Measurements from ENCODE around the gene GLS.
"Not testable (repeated sequence)": the region's sequence is repeated elsewhere in the genome, so short reads cannot be mapped to it uniquely, and the experiment has no call there.

GLS gene

GRCh38 chr2:190847504-190848081 is 33.0 kb upstream of the GLS start:
- H3K27ac Mint-ChIP-seq = no peak overlapping the region
- no peak overlapping the region for H3K4me3 Mint-ChIP-seq
- peaks cover 11% of the 10 kb centered on the region for H3K4me1 Mint-ChIP-seq
- peaks cover 2% of the 10 kb centered on the region for H3K36me3 Mint-ChIP-seq
- H3K27me3 Mint-ChIP-seq = no peaks in the 10 kb centered on the region
- no peak for ATAC-seq
- no peaks in the 10 kb centered on the region for H3K9me3 Mint-ChIP-seq

DNA sequence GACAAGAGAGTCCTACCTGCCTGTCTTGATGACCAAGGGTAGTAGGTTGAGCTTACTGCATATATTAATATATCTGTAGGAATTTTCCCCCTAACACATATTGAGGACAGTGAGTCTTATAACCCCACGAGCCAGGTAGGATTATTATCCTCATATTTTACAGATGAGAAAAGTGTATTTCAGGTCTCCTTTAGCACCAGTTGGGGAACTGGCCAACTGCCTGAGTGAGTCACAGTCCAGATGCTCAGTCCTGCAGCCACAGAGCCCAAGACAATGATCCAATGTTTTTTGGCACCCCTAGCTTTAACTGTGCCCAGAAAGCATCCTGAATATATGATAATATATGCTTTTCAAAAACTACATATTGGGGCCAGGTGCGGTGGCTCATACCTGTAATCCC is 30.8 kb upstream of the GLS start:
- Mint-ChIP-seq H3K27me3 (no peaks in the 10 kb centered on the region), H3K4me1 (peaks cover 16% of the 10 kb centered on the region), H3K36me3 (no peaks in the 10 kb centered on the region), H3K4me3 (no peak overlapping the region), H3K27ac (no peak overlapping the region), H3K9me3 (no peaks in the 10 kb centered on the region)
- no peak for ATAC-seq

GRCh38 chr2:190853022-190853421 is 27.6 kb upstream of the GLS start:
- peaks cover 14% of the 10 kb centered on the region for H3K4me1 Mint-ChIP-seq
- not testable (repeated sequence) for H3K27me3 Mint-ChIP-seq, ATAC-seq, H3K9me3 Mint-ChIP-seq, H3K27ac Mint-ChIP-seq, H3K36me3 Mint-ChIP-seq, H3K4me3 Mint-ChIP-seq

DNA sequence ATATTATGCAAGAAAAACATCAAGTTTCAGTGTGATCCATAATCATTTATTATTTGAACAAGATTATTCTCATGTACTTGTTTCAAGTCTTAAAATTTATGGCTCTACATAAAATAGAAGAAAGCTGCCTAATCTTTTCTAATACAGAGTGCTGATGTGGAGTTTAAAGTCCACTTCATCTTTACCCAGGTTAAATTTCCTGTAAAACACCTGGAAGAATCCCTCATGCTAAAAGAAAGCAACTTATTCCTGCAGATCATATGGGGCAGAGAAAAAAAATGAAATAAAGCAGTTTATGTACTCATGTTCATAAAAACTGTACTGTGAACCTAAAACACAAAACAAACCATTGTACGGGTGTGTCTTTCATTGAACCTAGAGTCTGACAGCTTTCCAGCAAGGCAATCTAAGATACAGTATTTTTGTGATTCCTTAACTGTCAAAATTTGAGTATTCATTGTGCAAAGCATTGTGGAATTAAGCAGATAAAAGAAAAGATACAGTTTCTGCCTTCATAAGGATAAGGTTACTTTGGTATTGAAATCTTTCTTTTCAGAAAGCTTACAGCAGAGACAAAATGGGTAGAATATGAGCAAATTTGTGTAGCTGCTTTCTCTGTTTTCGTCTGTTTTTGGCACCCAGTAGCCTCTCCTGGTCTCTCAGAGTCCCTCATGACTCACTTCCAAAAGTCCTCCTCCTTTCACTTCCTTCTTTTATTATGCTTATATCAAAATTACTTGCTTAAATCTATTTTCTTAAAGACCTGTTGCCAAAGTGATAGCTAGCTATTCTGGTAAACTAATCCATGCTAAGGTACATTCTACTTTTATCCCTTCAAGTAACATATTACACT is 26.9 kb upstream of the GLS start:
- Mint-ChIP-seq H3K4me1 (peaks cover 14% of the 10 kb centered on the region), H3K36me3 (no peaks in the 10 kb centered on the region), H3K27me3 (no peaks in the 10 kb centered on the region), H3K27ac (no peak overlapping the region), H3K4me3 (no peak overlapping the region), H3K9me3 (no peaks in the 10 kb centered on the region)
- ATAC-seq = peak; percentile 57

- Mint-ChIP-seq H3K9me3 (no peaks in the 10 kb centered on the region), H3K4me3 (no peak overlapping the region), H3K27me3 (no peaks in the 10 kb centered on the region), H3K4me1 (peaks cover 9% of the 10 kb centered on the region), H3K36me3 (no peaks in the 10 kb centered on the region), H3K27ac (no peak overlapping the region)
- ATAC-seq = no peak
Observed at GRCh38 chr2:190854726-190855125, 25.9 kb upstream of the GLS start.

DNA sequence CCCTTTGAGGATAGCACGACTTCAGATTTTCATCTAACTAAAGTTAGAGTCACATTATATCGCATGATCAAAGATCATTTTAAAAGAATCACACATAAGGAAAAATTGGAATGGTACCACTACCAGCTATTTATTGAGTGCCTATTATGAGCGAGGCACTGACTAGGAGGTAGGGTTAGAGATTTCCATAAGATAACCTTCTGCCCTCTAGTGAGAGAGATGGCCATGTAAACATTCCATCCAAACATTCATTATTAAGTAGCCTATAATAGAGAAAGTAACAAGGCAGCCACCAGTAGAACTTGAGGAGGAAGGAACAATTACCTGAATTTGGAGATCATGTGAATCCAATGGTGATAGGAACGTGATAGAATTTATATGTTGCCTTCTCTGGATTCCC is 25.4 kb upstream of the GLS start:
- Mint-ChIP-seq H3K27me3 (no peaks in the 10 kb centered on the region), H3K4me3 (no peak overlapping the region), H3K9me3 (no peaks in the 10 kb centered on the region), H3K4me1 (peaks cover 9% of the 10 kb centered on the region), H3K36me3 (peaks cover 4% of the 10 kb centered on the region), H3K27ac (no peak overlapping the region)
- ATAC-seq = no peak

DNA sequence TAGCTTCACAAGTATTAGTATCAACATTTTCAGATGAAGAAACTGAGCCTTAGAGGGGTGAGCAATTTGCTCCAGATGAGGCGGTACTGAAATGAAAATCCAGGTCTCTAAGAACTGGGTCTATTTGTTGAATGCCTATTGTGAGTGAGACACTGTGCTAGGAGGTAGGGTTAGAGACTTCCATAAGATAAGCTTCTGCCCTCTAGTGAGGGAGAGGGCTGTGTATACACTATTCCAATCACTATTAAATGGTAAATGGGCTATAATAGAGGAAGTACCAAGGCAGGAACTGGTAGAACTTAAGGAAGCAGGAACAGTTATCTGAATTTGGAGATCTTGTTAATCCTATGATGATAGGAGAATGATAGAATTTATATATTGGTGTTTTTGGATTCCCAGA is 23.6 kb upstream of the GLS start:
- no peaks in the 10 kb centered on the region for H3K9me3 Mint-ChIP-seq
- no peaks in the 10 kb centered on the region for H3K27me3 Mint-ChIP-seq
- peaks cover 9% of the 10 kb centered on the region for H3K4me1 Mint-ChIP-seq

DNA sequence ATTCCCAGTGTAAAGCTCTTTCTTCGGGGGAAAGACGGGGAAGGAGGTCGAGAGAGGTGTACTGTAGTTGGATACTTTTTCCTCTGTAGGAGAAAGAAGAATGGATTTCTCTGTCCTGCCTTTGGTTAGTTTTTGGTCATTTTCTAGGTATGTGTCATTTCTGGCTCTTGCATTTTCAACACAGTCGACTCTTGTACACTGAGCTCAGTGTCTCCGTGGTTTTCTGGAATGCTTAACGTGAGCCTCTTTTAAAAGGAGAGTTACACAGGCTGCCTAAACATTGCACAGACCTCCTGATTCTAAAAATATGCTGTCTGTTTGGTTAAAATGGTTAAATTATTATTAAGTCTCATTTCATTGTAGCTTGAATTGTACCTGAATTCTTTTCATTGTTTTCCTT is 21.8 kb upstream of the GLS start:
- Mint-ChIP-seq H3K9me3 (no peaks in the 10 kb centered on the region), H3K4me1 (peaks cover 6% of the 10 kb centered on the region), H3K27me3 (no peaks in the 10 kb centered on the region), H3K27ac (no peak overlapping the region), H3K36me3 (peaks cover 26% of the 10 kb centered on the region), H3K4me3 (no peak overlapping the region)
- ATAC-seq = no peak

More for the DNA sequence above, 23.6 kb upstream of the GLS start:
- Mint-ChIP-seq H3K27ac (no peak overlapping the region), H3K4me3 (no peak overlapping the region), H3K36me3 (peaks cover 19% of the 10 kb centered on the region)
- ATAC-seq = no peak

DNA sequence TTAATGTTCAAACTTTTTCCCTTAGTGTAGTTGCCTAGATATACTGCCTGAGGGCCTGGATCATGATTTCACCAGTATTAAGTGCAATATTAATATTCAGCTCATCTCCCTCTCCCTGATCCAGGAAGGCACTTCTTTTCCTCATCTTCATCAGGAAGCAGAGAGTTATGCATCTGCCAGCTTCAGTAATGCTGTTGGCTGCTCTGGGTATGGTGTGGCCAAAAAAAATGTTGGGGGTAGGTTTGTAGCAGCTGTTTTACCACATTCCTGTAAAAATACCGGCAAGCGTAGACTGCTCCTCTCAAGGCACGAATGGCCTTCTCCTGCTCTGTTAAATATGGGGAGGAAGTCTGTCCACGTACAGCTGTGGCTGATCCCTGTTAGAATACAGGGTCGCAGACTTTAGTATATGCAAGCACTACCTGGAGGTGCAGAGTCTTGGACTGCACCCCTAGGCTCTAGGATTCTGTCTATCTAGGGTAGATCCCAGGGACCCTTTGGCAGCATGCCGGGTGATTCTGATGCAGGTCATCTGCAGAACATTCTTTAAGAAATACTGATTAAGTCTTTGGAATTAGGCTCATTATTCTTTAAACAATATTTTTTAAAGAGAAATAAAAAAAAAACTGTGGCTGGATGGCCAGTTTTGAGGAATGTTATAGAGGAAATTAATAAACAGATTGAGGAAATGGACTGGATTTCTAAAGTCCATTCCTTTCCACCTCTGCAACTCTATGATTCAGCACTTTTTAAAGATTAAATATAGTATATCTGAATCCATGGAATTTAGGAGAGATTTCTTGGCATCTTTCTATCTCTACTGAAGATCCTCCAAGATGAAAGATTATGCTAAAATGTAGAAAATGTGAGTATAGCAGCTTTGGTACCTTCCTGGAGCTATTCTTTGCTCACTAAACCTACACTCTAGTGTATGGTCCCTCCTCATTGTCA is 21.0 kb upstream of the GLS start:
- Mint-ChIP-seq H3K27me3 (no peaks in the 10 kb centered on the region), H3K27ac (no peak overlapping the region), H3K4me3 (no peak overlapping the region), H3K9me3 (no peaks in the 10 kb centered on the region), H3K36me3 (peaks cover 26% of the 10 kb centered on the region), H3K4me1 (no peaks in the 10 kb centered on the region)
- no peak for ATAC-seq

DNA sequence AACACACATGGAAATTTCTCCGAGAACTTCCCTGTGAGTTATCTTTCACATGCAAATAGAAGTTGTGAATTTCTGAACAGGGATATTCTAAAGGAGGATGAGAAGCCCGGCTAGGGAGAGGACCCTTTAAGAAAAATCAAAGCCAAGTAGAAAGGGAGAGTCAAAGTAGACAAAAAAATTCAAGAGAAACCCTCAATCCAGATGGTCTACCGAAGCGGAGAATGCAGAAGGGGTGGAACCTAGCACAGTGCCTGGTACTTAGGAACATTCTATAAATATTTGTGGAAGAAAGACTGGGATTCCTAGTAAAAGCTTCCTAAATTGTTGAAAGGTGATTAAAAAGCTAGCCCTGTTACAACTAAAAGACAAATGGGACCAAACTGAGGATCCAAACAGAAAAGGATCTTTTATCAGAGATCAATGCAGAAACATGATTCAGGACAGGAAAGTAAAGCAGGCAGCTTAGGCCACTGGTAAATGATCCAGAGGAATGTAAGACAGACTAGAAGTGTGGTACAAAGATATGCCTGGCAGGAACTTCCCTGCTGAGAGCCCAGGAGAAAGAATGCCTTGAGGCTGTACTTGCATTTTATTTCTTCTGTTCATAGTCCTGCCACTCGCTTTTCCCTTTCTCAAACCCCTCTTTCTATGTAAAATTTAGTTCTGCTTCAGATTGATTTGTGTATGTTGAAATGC is 19.5 kb upstream of the GLS start:
- H3K4me1 Mint-ChIP-seq = no peaks in the 10 kb centered on the region
- no peaks in the 10 kb centered on the region for H3K27me3 Mint-ChIP-seq
- H3K4me3 Mint-ChIP-seq = no peak overlapping the region
- no peaks in the 10 kb centered on the region for H3K9me3 Mint-ChIP-seq
- ATAC-seq = no peak
- peaks cover 39% of the 10 kb centered on the region for H3K36me3 Mint-ChIP-seq
- no peak overlapping the region for H3K27ac Mint-ChIP-seq

DNA sequence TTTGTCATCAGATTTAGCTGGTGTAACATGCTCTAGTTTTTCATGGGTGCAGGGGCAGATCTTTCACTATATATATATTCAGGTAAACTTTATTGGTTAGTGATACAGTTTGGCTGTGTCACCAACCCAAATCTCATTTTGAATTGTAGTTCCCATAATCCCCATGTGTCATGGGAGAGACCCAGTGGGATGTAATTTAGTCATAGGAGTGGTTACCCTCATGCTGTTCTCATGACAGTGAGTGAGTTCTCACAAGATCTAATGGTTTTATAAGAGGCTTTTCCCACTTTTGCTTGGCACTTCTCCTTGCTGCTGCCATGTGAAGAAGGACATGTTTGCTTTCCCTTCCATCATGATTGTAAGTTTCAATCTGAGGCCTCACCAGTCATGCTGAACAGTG is 18.5 kb upstream of the GLS start:
- H3K4me1 Mint-ChIP-seq, ATAC-seq, H3K4me3 Mint-ChIP-seq, H3K9me3 Mint-ChIP-seq, H3K27me3 Mint-ChIP-seq, H3K27ac Mint-ChIP-seq: not testable (repeated sequence)
- peaks cover 40% of the 10 kb centered on the region for H3K36me3 Mint-ChIP-seq

- Mint-ChIP-seq H3K4me3 (no peak overlapping the region), H3K27ac (no peak overlapping the region), H3K27me3 (no peaks in the 10 kb centered on the region), H3K36me3 (peaks cover 40% of the 10 kb centered on the region), H3K9me3 (no peaks in the 10 kb centered on the region), H3K4me1 (no peaks in the 10 kb centered on the region)
- no peak for ATAC-seq
Observed at GRCh38 chr2:190862571-190862991, 18.0 kb upstream of the GLS start.

DNA sequence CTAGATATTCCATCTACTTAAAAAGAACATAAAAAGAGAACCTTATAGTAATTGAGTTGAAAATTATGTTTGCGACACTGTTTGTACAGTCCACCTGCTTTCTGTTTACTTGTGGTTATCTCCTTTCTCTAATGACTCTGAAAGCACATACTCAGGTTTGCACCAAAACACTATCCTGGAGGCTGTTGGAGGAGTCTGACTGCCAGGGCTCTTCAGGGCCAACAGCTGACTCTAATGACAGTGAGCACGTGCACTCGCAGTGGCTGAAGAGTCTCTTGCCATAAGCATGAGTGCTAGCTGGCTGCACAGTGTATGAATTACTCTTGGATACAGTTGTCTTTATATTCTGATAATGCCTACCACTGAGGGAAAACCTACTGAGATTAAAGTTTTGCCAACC is 16.7 kb upstream of the GLS start:
- H3K27ac Mint-ChIP-seq = no peak overlapping the region
- H3K4me1 Mint-ChIP-seq = no peaks in the 10 kb centered on the region
- peaks cover 47% of the 10 kb centered on the region for H3K36me3 Mint-ChIP-seq
- H3K4me3 Mint-ChIP-seq = no peak overlapping the region
- no peaks in the 10 kb centered on the region for H3K27me3 Mint-ChIP-seq
- peaks cover 5% of the 10 kb centered on the region for H3K9me3 Mint-ChIP-seq
- no peak for ATAC-seq

DNA sequence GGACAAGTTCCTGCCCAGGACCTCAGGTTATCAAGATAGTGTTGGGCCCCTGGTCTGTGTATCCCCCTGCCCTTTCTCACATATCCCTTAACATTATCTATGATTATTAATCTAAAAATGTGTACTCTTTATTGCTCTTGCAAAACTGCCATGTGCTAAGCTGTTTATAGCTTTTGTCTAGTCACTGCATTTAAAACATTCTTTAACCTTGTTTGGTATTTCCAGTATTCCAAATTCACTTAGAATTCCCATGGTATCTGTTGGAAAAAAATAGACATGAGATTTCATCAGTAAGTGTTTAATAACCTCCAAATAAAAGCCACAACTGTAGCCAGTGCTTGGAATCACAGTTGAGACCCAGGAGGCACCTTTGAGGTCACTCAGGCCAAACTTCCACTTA is 16.2 kb upstream of the GLS start:
- H3K27ac Mint-ChIP-seq = no peak overlapping the region
- no peaks in the 10 kb centered on the region for H3K4me1 Mint-ChIP-seq
- H3K4me3 Mint-ChIP-seq = no peak overlapping the region
- H3K9me3 Mint-ChIP-seq = peaks cover 5% of the 10 kb centered on the region
- no peaks in the 10 kb centered on the region for H3K27me3 Mint-ChIP-seq
- ATAC-seq = no peak
- H3K36me3 Mint-ChIP-seq = peaks cover 47% of the 10 kb centered on the region

DNA sequence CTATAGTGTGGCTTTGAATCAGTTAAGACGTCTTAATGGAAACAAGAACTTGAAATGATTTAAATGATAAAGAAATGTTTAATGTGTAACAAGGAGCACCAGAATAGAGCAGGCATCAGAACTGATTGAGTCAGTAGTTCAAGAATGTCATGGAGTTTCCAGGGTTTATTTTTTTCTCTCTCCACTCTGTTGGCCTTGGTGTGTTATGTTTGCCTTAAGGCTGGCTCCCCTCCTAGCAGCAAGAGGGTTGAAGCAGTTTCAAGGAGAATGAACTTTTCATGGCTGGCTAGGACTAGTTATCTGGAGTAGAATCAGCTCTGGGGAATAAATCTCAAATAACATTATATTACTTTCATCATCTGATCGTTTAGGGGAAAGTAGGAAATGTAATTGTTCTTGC is 13.4 kb upstream of the GLS start:
- Mint-ChIP-seq H3K9me3 (peaks cover 5% of the 10 kb centered on the region), H3K36me3 (peaks cover 26% of the 10 kb centered on the region), H3K27ac (no peak overlapping the region), H3K4me3 (no peak overlapping the region), H3K4me1 (no peaks in the 10 kb centered on the region), H3K27me3 (no peaks in the 10 kb centered on the region)
- no peak for ATAC-seq
